Activated CD8-positive, alpha-beta T cell treated with anti-CD3 and anti-CD28 coated beads, Interleukin-2, amount 10 ng/mL, durations not matched to agents 7 days and 5 days (primary cell): ENCODE data around the gene TCN2. TPM values are rescaled to one million over a fixed set of nuclear protein-coding genes. Genes with fewer than 3 reads are reported as not detected.

Experiments used
- ATAC-seq: fragments of 150-1000 bp; cut with Tn5 transposase; one replicate; pipeline ENCODE4 v1.10.0; 2021; ENCODE audit warnings: moderate library complexity
- CTCF ChIA-PET: fragments of 350-600 bp; sonication (Branson Sonifier 250); formaldehyde crosslinking; loops from one replicate; lab custom pipeline; 2021; ENCODE audit warnings: antibody characterized with exemption; lab: Charles Lee
- POLR2A ChIA-PET: fragments of 350-600 bp; sonication (Branson Sonifier 250); formaldehyde crosslinking; loops from one replicate; lab custom pipeline; 2021; ENCODE audit warnings: antibody characterized with exemption; lab: Charles Lee
- DNase-seq: peaks from one replicate; pipeline ENCODE4 v3.0.0-alpha.2; 2020
- H3K27ac Mint-ChIP-seq: one replicate; pipeline ENCODE4 v1.8.0; 2021; ENCODE audit warnings: mild to moderate bottlenecking, mixed read lengths
- H3K27me3 Mint-ChIP-seq: one replicate; pipeline ENCODE4 v1.8.0; 2021; ENCODE audit warnings: low read depth, mixed read lengths
- H3K36me3 Mint-ChIP-seq: one replicate; pipeline ENCODE4 v1.8.0; 2021; ENCODE audit warnings: low read depth, mixed read lengths
- H3K4me1 Mint-ChIP-seq: one replicate; pipeline ENCODE4 v1.8.0; 2021; ENCODE audit warnings: low read depth, mixed read lengths
- H3K4me3 Mint-ChIP-seq: one replicate; pipeline ENCODE4 v1.8.0; 2021; ENCODE audit warnings: mild to moderate bottlenecking, mixed read lengths
- H3K9me3 Mint-ChIP-seq: one replicate; pipeline ENCODE4 v1.8.0; 2022; ENCODE audit warnings: mixed read lengths; ENCODE audit not compliant: insufficient read depth
- total RNA-seq, 2 experiments: library from RNA; stranded (reverse); gene quantifications; one replicate each; pipeline ENCODE4 v1.2.3, GENCODE V29; 2021

Gene TCN2
- total RNA-seq, 2 experiments from 2014 or later: 0.24 to 0.34 TPM

GRCh38 chr22:30652852-30653251, 45.9 kb downstream of the TCN2 start:
- Mint-ChIP-seq H3K27me3 (no peaks in the 10 kb centered on the region), H3K27ac (no peak overlapping the region), H3K36me3 (no peaks in the 10 kb centered on the region), H3K9me3 (no peaks in the 10 kb centered on the region), H3K4me3 (no peak overlapping the region), H3K4me1 (peaks cover 25% of the 10 kb centered on the region)
- POLR2A ChIA-PET: no interaction called here
- CTCF ChIA-PET: no interaction called here
- DNase-seq (no peak), ATAC-seq (no peak)

- H3K9me3 Mint-ChIP-seq: no peaks in the 10 kb centered on the region
- H3K27ac Mint-ChIP-seq: no peak overlapping the region
- CTCF ChIA-PET: no interaction called here
- no peaks in the 10 kb centered on the region for H3K27me3 Mint-ChIP-seq
- DNase-seq (no peak), ATAC-seq (no peak)
- POLR2A ChIA-PET: no interaction called here
- H3K36me3 Mint-ChIP-seq: no peaks in the 10 kb centered on the region
- no peak overlapping the region for H3K4me3 Mint-ChIP-seq
- H3K4me1 Mint-ChIP-seq: peaks cover 19% of the 10 kb centered on the region
Observed at GRCh38 chr22:30654361-30654760, 47.4 kb downstream of the TCN2 start.

- H3K4me3 Mint-ChIP-seq: no peak overlapping the region
- no peaks in the 10 kb centered on the region for H3K9me3 Mint-ChIP-seq
- POLR2A ChIA-PET: interaction anchor here (0.6 kb wide), 3 partner anchors 30 to 1383 kb away, joined by 3 to 6 read pairs (median 4); no protein-coding TSS in a partner anchor
- CTCF ChIA-PET: interaction anchor here (0.9 kb wide), 1 partner anchor 265 kb away, joined by 4 read pairs; no protein-coding TSS in a partner anchor
- no peak overlapping the region for H3K27ac Mint-ChIP-seq
- no peaks in the 10 kb centered on the region for H3K27me3 Mint-ChIP-seq
- no peak for ATAC-seq
- H3K36me3 Mint-ChIP-seq: no peaks in the 10 kb centered on the region
- DNase-seq: no peak
- peaks cover 14% of the 10 kb centered on the region for H3K4me1 Mint-ChIP-seq
Observed at GRCh38 chr22:30655532-30655931, 48.6 kb downstream of the TCN2 start.

- Mint-ChIP-seq H3K4me3 (no peak overlapping the region), H3K27ac (no peak overlapping the region), H3K36me3 (peaks cover 9% of the 10 kb centered on the region), H3K27me3 (no peaks in the 10 kb centered on the region), H3K9me3 (no peaks in the 10 kb centered on the region), H3K4me1 (peaks cover 8% of the 10 kb centered on the region)
- ATAC-seq (no peak), DNase-seq (no peak)
- CTCF ChIA-PET: interaction anchor here (1.1 kb wide), 1 partner anchor 27 kb away, joined by 5 read pairs; the partner anchor contains the start of gene SLC35E4
- POLR2A ChIA-PET: no interaction called here
Observed at GRCh38 chr22:30662040-30662439, 55.1 kb downstream of the TCN2 start.

GRCh38 chr22:30664798-30665197, 57.8 kb downstream of the TCN2 start:
- Mint-ChIP-seq H3K4me1 (peaks cover 15% of the 10 kb centered on the region), H3K4me3 (no peak overlapping the region), H3K27ac (no peak overlapping the region), H3K27me3 (peaks cover 3% of the 10 kb centered on the region), H3K36me3 (peaks cover 9% of the 10 kb centered on the region), H3K9me3 (no peaks in the 10 kb centered on the region)
- DNase-seq (no peak), ATAC-seq (no peak)
- ChIA-PET CTCF (interaction anchor here (0.9 kb wide), 1 partner anchor 30 kb away, joined by 3 read pairs; no protein-coding TSS in a partner anchor), POLR2A (no interaction called here)

GRCh38 chr22:30665266-30665665, 58.3 kb downstream of the TCN2 start:
- peaks cover 15% of the 10 kb centered on the region for H3K4me1 Mint-ChIP-seq
- ATAC-seq (no peak), DNase-seq (no peak)
- H3K4me3 Mint-ChIP-seq: no peak overlapping the region
- H3K27me3 Mint-ChIP-seq: peaks cover 3% of the 10 kb centered on the region
- H3K36me3 Mint-ChIP-seq: peaks cover 9% of the 10 kb centered on the region
- POLR2A ChIA-PET: no interaction called here
- CTCF ChIA-PET: no interaction called here
- H3K9me3 Mint-ChIP-seq: no peaks in the 10 kb centered on the region
- no peak overlapping the region for H3K27ac Mint-ChIP-seq

GRCh38 chr22:30665786-30666185, 58.8 kb downstream of the TCN2 start:
- DNase-seq: no peak
- peaks cover 15% of the 10 kb centered on the region for H3K4me1 Mint-ChIP-seq
- peaks cover 3% of the 10 kb centered on the region for H3K27me3 Mint-ChIP-seq
- ATAC-seq: no peak
- CTCF ChIA-PET: no interaction called here
- H3K27ac Mint-ChIP-seq: no peak overlapping the region
- H3K9me3 Mint-ChIP-seq: no peaks in the 10 kb centered on the region
- POLR2A ChIA-PET: no interaction called here
- H3K4me3 Mint-ChIP-seq: no peak overlapping the region
- H3K36me3 Mint-ChIP-seq: peaks cover 9% of the 10 kb centered on the region

- peak overlapping the region; percentile 90 for H3K4me3 Mint-ChIP-seq
- CTCF ChIA-PET: interaction anchor here (1.7 to 3.3 kb wide), 3 partner anchors 17 to 88 kb away, joined by 11 to 31 read pairs (median 15); partner anchors contain the start of gene SLC35E4
Observed at GRCh38 chr22:30667107-30667493, 60.1 kb downstream of the TCN2 start.

GRCh38 chr22:30667494-30668385, 60.8 kb downstream of the TCN2 start, which contains the start of gene DUSP18:
Gene DUSP18 (minus strand): TSS chr22:30667875. CDS start chr22:30664003, 3,872 bp downstream.
- H3K36me3 Mint-ChIP-seq: peaks cover 9% of the 10 kb centered on the region
- no peaks in the 10 kb centered on the region for H3K9me3 Mint-ChIP-seq
- ChIA-PET POLR2A (interaction anchor here (0.6 to 1.1 kb wide), 4 partner anchors 13 to 35 kb away, joined by 3 read pairs; no protein-coding TSS in a partner anchor), CTCF (interaction anchor here (1.7 to 3.3 kb wide), 3 partner anchors 18 to 87 kb away, joined by 11 to 31 read pairs (median 15); partner anchors contain the start of gene SLC35E4)
- peak within 1 kb of the TSS; percentile 83 for H3K27ac Mint-ChIP-seq
- peak; percentile 95 for DNase-seq
- H3K4me1 Mint-ChIP-seq: peaks cover 15% of the 10 kb centered on the region
- H3K27me3 Mint-ChIP-seq: peaks cover 3% of the 10 kb centered on the region
- peak; percentile 95 for ATAC-seq
- peak within 1 kb of the TSS; percentile 90 for H3K4me3 Mint-ChIP-seq

More at GRCh38 chr22:30667107-30667493, 60.1 kb downstream of the TCN2 start:
- Mint-ChIP-seq H3K27ac (peak overlapping the region; percentile 83), H3K4me1 (peaks cover 15% of the 10 kb centered on the region), H3K9me3 (no peaks in the 10 kb centered on the region), H3K36me3 (peaks cover 9% of the 10 kb centered on the region), H3K27me3 (peaks cover 3% of the 10 kb centered on the region)
- no peak for ATAC-seq
- no peak for DNase-seq
- POLR2A ChIA-PET: interaction anchor here (0.6 to 0.8 kb wide), 2 partner anchors 32 to 34 kb away, joined by 3 read pairs; no protein-coding TSS in a partner anchor

GRCh38 chr22:30668386-30668710, 61.4 kb downstream of the TCN2 start:
- H3K4me1 Mint-ChIP-seq: peaks cover 15% of the 10 kb centered on the region
- no peak for ATAC-seq
- DNase-seq: no peak
- H3K9me3 Mint-ChIP-seq: no peaks in the 10 kb centered on the region
- peaks cover 3% of the 10 kb centered on the region for H3K27me3 Mint-ChIP-seq
- peak overlapping the region; percentile 22 for H3K27ac Mint-ChIP-seq
- peak overlapping the region; percentile 90 for H3K4me3 Mint-ChIP-seq
- ChIA-PET CTCF (interaction anchor here (2.5 to 3.3 kb wide), 2 partner anchors 33 to 87 kb away, joined by 11 to 31 read pairs; partner anchors contain the start of gene SLC35E4), POLR2A (interaction anchor here (1.0 to 1.1 kb wide), 2 partner anchors 12 to 34 kb away, joined by 3 read pairs; no protein-coding TSS in a partner anchor)
- H3K36me3 Mint-ChIP-seq: peaks cover 4% of the 10 kb centered on the region

- DNase-seq (no peak), ATAC-seq (no peak)
- H3K27ac Mint-ChIP-seq: no peak overlapping the region
- ChIA-PET POLR2A (no interaction called here), CTCF (interaction anchor here (1.6 to 2.2 kb wide), 2 partner anchors 36 to 84 kb away, joined by 3 to 10 read pairs; partner anchors contain the start of gene SLC35E4)
- H3K4me1 Mint-ChIP-seq: peaks cover 14% of the 10 kb centered on the region
- H3K27me3 Mint-ChIP-seq: peaks cover 3% of the 10 kb centered on the region
- H3K4me3 Mint-ChIP-seq: no peak overlapping the region
- no peaks in the 10 kb centered on the region for H3K9me3 Mint-ChIP-seq
- no peaks in the 10 kb centered on the region for H3K36me3 Mint-ChIP-seq
Observed at GRCh38 chr22:30671071-30671470, 64.1 kb downstream of the TCN2 start.
